NCI-H460 (cell line): ENCODE results near the gene STAB2. TPM values are rescaled to one million over a fixed set of nuclear protein-coding genes. Genes with fewer than 3 reads are reported as not detected.
A peak's percentile ranks its signal among the peaks of the same experiment; 100 is the strongest.

ENCODE experiments used
- DNase-seq: peaks from one replicate; pipeline ENCODE4 v3.0.0-alpha.2; 2016; ENCODE audit warnings: low read depth; ENCODE audit errors: extremely low read depth
- polyA plus RNA-seq: library from polyadenylated mRNA; depleted of rRNA; stranded (reverse); fragments of >200 nt; gene quantifications from 2 replicates; pipeline ENCODE4 v1.2.3, GENCODE V29; 2014; cell fraction: nucleus; rRNA removed
- total RNA-seq: library from RNA; depleted of rRNA; stranded (reverse); fragments of >200 nt; shearing (Covaris generic); gene quantifications from 2 replicates; pipeline ENCODE4 v1.2.3, GENCODE V29; 2014; rRNA removed

Gene STAB2
- total RNA-seq: not detected in 2 replicates
- polyA plus RNA-seq: not detected in 2 replicates

GRCh38 chr12:103586791-103587370, at the start of gene STAB2:
STAB2 (plus strand) TSS chr12:103587273; CDS start chr12:103587477, 204 bp downstream.
- no peak for DNase-seq

- DNase-seq: no peak
Measured at GRCh38 chr12:103538397-103538796, 48.7 kb upstream of the STAB2 start.

GRCh38 chr12:103540319-103540718, 46.8 kb upstream of the STAB2 start:
- DNase-seq: no peak

GRCh38 chr12:103542078-103542477, 45.0 kb upstream of the STAB2 start:
- DNase-seq: no peak

- DNase-seq: no peak
Measured at GRCh38 chr12:103546959-103547358, 40.1 kb upstream of the STAB2 start.

GRCh38 chr12:103547376-103547775, 39.7 kb upstream of the STAB2 start:
- no peak for DNase-seq

- no peak for DNase-seq
Measured at GRCh38 chr12:103547929-103548328, 39.1 kb upstream of the STAB2 start.

GRCh38 chr12:103548622-103549601, 38.2 kb upstream of the STAB2 start:
- peak; percentile 77 for DNase-seq

- no peak for DNase-seq
Measured at GRCh38 chr12:103556890-103557627, 30.0 kb upstream of the STAB2 start.

- DNase-seq: no peak
Measured at GRCh38 chr12:103557628-103558010, 29.5 kb upstream of the STAB2 start.

- no peak for DNase-seq
Measured at GRCh38 chr12:103558879-103559278, 28.2 kb upstream of the STAB2 start.

- peak; percentile 95 for DNase-seq
Measured at GRCh38 chr12:103560604-103561101, 26.4 kb upstream of the STAB2 start.

- no peak for DNase-seq
Measured at GRCh38 chr12:103561174-103561573, 25.9 kb upstream of the STAB2 start.

GRCh38 chr12:103566398-103566797, 20.7 kb upstream of the STAB2 start:
- no peak for DNase-seq

GRCh38 chr12:103569278-103569677, 17.8 kb upstream of the STAB2 start:
- DNase-seq: no peak

GRCh38 chr12:103571286-103571685, 15.8 kb upstream of the STAB2 start:
- DNase-seq: no peak

GRCh38 chr12:103572312-103573045, 14.6 kb upstream of the STAB2 start:
- DNase-seq: no peak

- no peak for DNase-seq
Measured at GRCh38 chr12:103573185-103573584, 13.9 kb upstream of the STAB2 start.

- no peak for DNase-seq
Measured at GRCh38 chr12:103578926-103579325, 8.1 kb upstream of the STAB2 start.

GRCh38 chr12:103580026-103580425, 7.0 kb upstream of the STAB2 start:
- DNase-seq: no peak
